ENCODE data around the gene DHRSX. TPM values are rescaled to one million over a fixed set of nuclear protein-coding genes. Genes with fewer than 3 reads are reported as not detected.

The DHRSX gene
- total and polyA plus RNA-seq, 2 donors (not counting 1 experiment from before 2014, with no cell fraction given) = 18.8 to 39.0 TPM

GRCh38 chrX:2490634-2491033, 10.1 kb downstream of the DHRSX start:
- intact Hi-C loops (cut with micrococcal nuclease) = no loop called here
- Histone ChIP-seq H3K36me3 (replicated peaks in 1 of 2; ENCODE audit: control extremely low read depth in 1 of 2, control insufficient read depth in 1 of 2, extremely low read depth in 1 of 2, insufficient read depth in 2 of 2, low read length in 1 of 2) (peaks cover 5 to 47% of the 10 kb centered on the region in 2 experiments), H4K20me1 (ENCODE audit: control insufficient read depth, insufficient read depth, low read length, poor library complexity, severe bottlenecking) (peaks cover 45% of the 10 kb centered on the region), H3K27me3 (replicated peaks in 1 of 4; ENCODE audit: control extremely low read depth in 1 of 4, control insufficient read depth in 3 of 4, insufficient read depth in 4 of 4, low read length in 3 of 4) (no peaks in the 10 kb centered on the region), H3K4me2 (replicated peaks; ENCODE audit: low read depth, low read length, poor library complexity, severe bottlenecking) (no peak overlapping the region), H3K9me3 (ENCODE audit: control extremely low read depth in 1 of 3, control insufficient read depth in 2 of 3, insufficient read depth in 1 of 3, low read length in 2 of 3) (no peaks in the 10 kb centered on the region), H3K9ac (ENCODE audit: low read length) (no peak overlapping the region), H2AFZ (ENCODE audit: insufficient read depth, low read depth, low read length, poor library complexity, severe bottlenecking) (no peak overlapping the region), H3K79me2 (ENCODE audit: control insufficient read depth, insufficient read depth, low read length) (peaks cover 52% of the 10 kb centered on the region), H3K4me3 (ENCODE audit: control extremely low read depth in 1 of 5, extremely low read depth in 1 of 5, insufficient read depth in 1 of 5, low read depth in 2 of 5, low read length in 4 of 5) (no peak overlapping the region), H3K4me1 (ENCODE audit: control insufficient read depth in 2 of 2, insufficient read depth in 2 of 2, low read length in 2 of 2) (peaks cover 5 to 13% of the 10 kb centered on the region in 2 donors), H3K27ac (ENCODE audit: low read length in 2 of 2) (no peak overlapping the region)
- TF ChIP-seq CTCF (IDR thresholded peaks at IDR 0.05) = no peak
- no peak for TF ChIP-seq EZH2 (IDR thresholded peaks at IDR 0.05; ENCODE audit: borderline replicate concordance, insufficient read depth, low read depth, low read length, poor library complexity, severe bottlenecking)
- Mint-ChIP-seq H3K27ac (no peak overlapping the region), H3K4me3 (no peak overlapping the region), H3K9me3 (ENCODE audit: insufficient read depth) (no peaks in the 10 kb centered on the region), H3K4me1 (peaks cover 19% of the 10 kb centered on the region), H3K27me3 (no peaks in the 10 kb centered on the region)
- ATAC-seq (ENCODE audit: low read depth) (no peak), DNase-seq (no peak)
- WGBS (ENCODE audit: insufficient coverage) = 98% methylated on average over 22 of the region's 22 CpGs
- POLR2A ChIA-PET = no interaction called here
- CTCF ChIA-PET = no interaction called here

GRCh38 chrX:2489446-2490445, 11.0 kb downstream of the DHRSX start:
- CTCF ChIA-PET = no interaction called here
- Histone ChIP-seq H2AFZ (ENCODE audit: insufficient read depth, low read depth, low read length, poor library complexity, severe bottlenecking) (no peak overlapping the region), H3K4me2 (replicated peaks; ENCODE audit: low read depth, low read length, poor library complexity, severe bottlenecking) (no peak overlapping the region), H3K9ac (ENCODE audit: low read length) (no peak overlapping the region), H3K36me3 (replicated peaks in 1 of 2; ENCODE audit: control extremely low read depth in 1 of 2, control insufficient read depth in 1 of 2, extremely low read depth in 1 of 2, insufficient read depth in 2 of 2, low read length in 1 of 2) (peaks cover 3 to 47% of the 10 kb centered on the region in 2 experiments), H4K20me1 (ENCODE audit: control insufficient read depth, insufficient read depth, low read length, poor library complexity, severe bottlenecking) (peaks cover 47% of the 10 kb centered on the region), H3K4me3 (ENCODE audit: control extremely low read depth in 1 of 5, extremely low read depth in 1 of 5, insufficient read depth in 1 of 5, low read depth in 2 of 5, low read length in 4 of 5) (no peak overlapping the region), H3K27me3 (replicated peaks in 1 of 4; ENCODE audit: control extremely low read depth in 1 of 4, control insufficient read depth in 3 of 4, insufficient read depth in 4 of 4, low read length in 3 of 4) (no peaks in the 10 kb centered on the region), H3K4me1 (ENCODE audit: control insufficient read depth in 2 of 2, insufficient read depth in 2 of 2, low read length in 2 of 2) (peaks cover 5 to 13% of the 10 kb centered on the region in 2 donors), H3K27ac (ENCODE audit: low read length in 2 of 2) (no peak overlapping the region), H3K9me3 (ENCODE audit: control extremely low read depth in 1 of 3, control insufficient read depth in 2 of 3, insufficient read depth in 1 of 3, low read length in 2 of 3) (no peaks in the 10 kb centered on the region), H3K79me2 (ENCODE audit: control insufficient read depth, insufficient read depth, low read length) (peaks cover 52% of the 10 kb centered on the region)
- intact Hi-C loops (cut with micrococcal nuclease) = no loop called here
- ATAC-seq (ENCODE audit: low read depth) (no peak), DNase-seq (no peak)
- WGBS (ENCODE audit: insufficient coverage) = 98% methylated on average over 65 of the region's 65 CpGs
- H3K9me3 Mint-ChIP-seq (ENCODE audit: insufficient read depth) = no peaks in the 10 kb centered on the region
- H3K4me1 Mint-ChIP-seq = peaks cover 18% of the 10 kb centered on the region
- no peaks in the 10 kb centered on the region for H3K27me3 Mint-ChIP-seq
- H3K4me3 Mint-ChIP-seq = no peak overlapping the region
- TF ChIP-seq CTCF (IDR thresholded peaks at IDR 0.05) = no peak
- POLR2A ChIA-PET = no interaction called here
- H3K27ac Mint-ChIP-seq = no peak overlapping the region
